Measurements from ENCODE around the gene DNAJC15. TPM values are rescaled to one million over a fixed set of nuclear protein-coding genes. Genes with fewer than 3 reads are reported as not detected.

The DNAJC15 gene
- total and polyA plus RNA-seq, 2 donors (not counting 3 experiments of a cell fraction or from before 2014, with no cell fraction given) = 21.8 to 40.8 TPM

- no peak overlapping the region for H3K9ac ChIP-seq (replicated peaks; ENCODE audit: extremely low read depth, insufficient read depth, low read length)
- no peaks in the 10 kb centered on the region for H3K36me3 ChIP-seq (ENCODE audit: control insufficient read depth in 2 of 2, extremely low read depth in 1 of 2, insufficient read depth in 2 of 2, low read length in 2 of 2)
- H4K20me1 ChIP-seq (replicated peaks; ENCODE audit: control insufficient read depth, extremely low read depth, insufficient read depth, low read length) = peaks cover 2% of the 10 kb centered on the region
- FAIRE-seq (no peak), DNase-seq (ENCODE audit: low read depth, low spot score) (no peak)
- no peak overlapping the region for H2AFZ ChIP-seq (ENCODE audit: low read depth, low read length)
- no peaks in the 10 kb centered on the region for H3K27me3 ChIP-seq (ENCODE audit: control insufficient read depth in 2 of 2, insufficient read depth in 2 of 2, low read length in 2 of 2)
- H3K9me1 ChIP-seq (replicated peaks; ENCODE audit: control insufficient read depth, extremely low read depth, insufficient read depth, low read length) = no peaks in the 10 kb centered on the region
- intact Hi-C loops (cut with micrococcal nuclease) (no loop called here), dilution Hi-C loops (cut with MboI; ENCODE audit: extremely low pct_ligation_motif_present, low sequenced_read_pairs) (no loop called here)
- CTCF ChIA-PET = no interaction called here
- H3K4me3 ChIP-seq (replicated peaks in 1 of 3; ENCODE audit: insufficient read depth in 1 of 3, low read depth in 1 of 3, low read length in 3 of 3) = no peak overlapping the region
- H3K27ac ChIP-seq (ENCODE audit: insufficient read depth, low read depth, low read length) = no peak overlapping the region
- POLR2A ChIA-PET = no interaction called here
- TF ChIP-seq MYC (IDR thresholded peaks at IDR 0.05; ENCODE audit: low read depth, low read length) (no peak), FOS (IDR thresholded peaks at IDR 0.05; ENCODE audit: borderline replicate concordance, insufficient read depth, low read length) (no peak), JUN (IDR thresholded peaks at IDR 0.05; ENCODE audit: borderline replicate concordance, insufficient read depth, insufficient read length, low read depth) (no peak), GATA2 (IDR thresholded peaks at IDR 0.05; ENCODE audit: insufficient read depth, insufficient read length, low read depth, low read length) (no peak), EZH2 (IDR thresholded peaks at IDR 0.05; ENCODE audit: borderline replicate concordance, low read depth, low read length, severe bottlenecking) (no peak), POLR2A (IDR thresholded peaks at IDR 0.05; ENCODE audit: low read depth, low read length) (no peak), MAX (IDR thresholded peaks at IDR 0.05; ENCODE audit: insufficient read depth, insufficient read length) (no peak), POLR2AphosphoS5 (IDR thresholded peaks at IDR 0.05; ENCODE audit: insufficient read depth, low read depth, low read length) (no peak)
- TF ChIP-seq, protein P1, sequence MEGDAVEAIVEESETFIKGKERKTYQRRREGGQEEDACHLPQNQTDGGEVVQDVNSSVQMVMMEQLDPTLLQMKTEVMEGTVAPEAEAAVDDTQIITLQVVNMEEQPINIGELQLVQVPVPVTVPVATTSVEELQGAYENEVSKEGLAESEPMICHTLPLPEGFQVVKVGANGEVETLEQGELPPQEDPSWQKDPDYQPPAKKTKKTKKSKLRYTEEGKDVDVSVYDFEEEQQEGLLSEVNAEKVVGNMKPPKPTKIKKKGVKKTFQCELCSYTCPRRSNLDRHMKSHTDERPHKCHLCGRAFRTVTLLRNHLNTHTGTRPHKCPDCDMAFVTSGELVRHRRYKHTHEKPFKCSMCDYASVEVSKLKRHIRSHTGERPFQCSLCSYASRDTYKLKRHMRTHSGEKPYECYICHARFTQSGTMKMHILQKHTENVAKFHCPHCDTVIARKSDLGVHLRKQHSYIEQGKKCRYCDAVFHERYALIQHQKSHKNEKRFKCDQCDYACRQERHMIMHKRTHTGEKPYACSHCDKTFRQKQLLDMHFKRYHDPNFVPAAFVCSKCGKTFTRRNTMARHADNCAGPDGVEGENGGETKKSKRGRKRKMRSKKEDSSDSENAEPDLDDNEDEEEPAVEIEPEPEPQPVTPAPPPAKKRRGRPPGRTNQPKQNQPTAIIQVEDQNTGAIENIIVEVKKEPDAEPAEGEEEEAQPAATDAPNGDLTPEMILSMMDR (IDR thresholded peaks at IDR 0.05; ENCODE audit: extremely low read depth in 1 of 2, insufficient read depth in 1 of 2, low read depth in 1 of 2, low read length in 2 of 2) = no peak
- H3K9me3 ChIP-seq (replicated peaks; ENCODE audit: control insufficient read depth, insufficient read depth, low read length) = no peaks in the 10 kb centered on the region
- H3K79me2 ChIP-seq (ENCODE audit: control insufficient read depth, insufficient read depth, low read length) = peaks cover 36% of the 10 kb centered on the region
- BruUV-seq (replicated peaks) = no TSS peak
- H3K4me2 ChIP-seq (ENCODE audit: insufficient read depth, low read length) = no peak overlapping the region
- no peaks in the 10 kb centered on the region for H3K4me1 ChIP-seq (ENCODE audit: control insufficient read depth, extremely low read depth, insufficient read depth, low read length)
Observed at GRCh38 chr13:43042410-43042921, 19.1 kb downstream of the DNAJC15 start.
